Neural progenitor cell (in vitro differentiated cells): ENCODE measurements around the gene PYDC2.

ENCODE experiments used
- CTCF ChIP-seq: fragments of 200-600 bp; sonication (generic); IDR thresholded peaks from 2 replicates; pipeline ENCODE4 v1.5.1; 2017; ENCODE audit warnings: antibody characterized with exemption, mild to moderate bottlenecking
- EZH2 ChIP-seq: fragments of 200-600 bp; sonication (generic); IDR thresholded peaks from 2 replicates; pipeline ENCODE4 v1.6.1; 2017; ENCODE audit warnings: antibody characterized with exemption, mild to moderate bottlenecking, moderate library complexity
- EZH2phosphoT487 ChIP-seq: fragments of 200-600 bp; sonication (generic); IDR thresholded peaks from 2 replicates; pipeline ENCODE4 v1.6.1; 2017; ENCODE audit warnings: antibody characterized with exemption

GRCh38 chr3:191425322-191425734 is 35.6 kb upstream of the PYDC2 start:
- TF ChIP-seq CTCF (no peak), EZH2phosphoT487 (no peak), EZH2 (no peak)
